SK-N-SH (cell line): ENCODE results near the gene GSK3B.

Experiments used
- CTCF ChIP-seq: fragments of 200-600 bp; sonication (generic); IDR thresholded peaks from 2 replicates; pipeline ENCODE4 v1.6.1; 2017; ENCODE audit warnings: antibody characterized with exemption, mild to moderate bottlenecking, moderate library complexity
- EZH2phosphoT487 ChIP-seq: fragments of 200-600 bp; sonication (generic); IDR thresholded peaks from 2 replicates; pipeline ENCODE4 v1.6.1; 2017; ENCODE audit warnings: low read depth, mixed run types, mild to moderate bottlenecking, antibody characterized with exemption, moderate library complexity, borderline replicate concordance
- FOSL2 ChIP-seq: IDR thresholded peaks from 2 replicates; pipeline ENCODE4 v1.4.0; 2012; ENCODE audit warnings: low read depth, mild to moderate bottlenecking, moderate library complexity, borderline replicate concordance
- MEF2A ChIP-seq: IDR thresholded peaks from 2 replicates; pipeline ENCODE4 v1.4.0; 2012; ENCODE audit warnings: low read depth, borderline replicate concordance
- NRF1 ChIP-seq: IDR thresholded peaks from 2 replicates; pipeline ENCODE4 v1.6.1; 2012; ENCODE audit warnings: low read depth, mild to moderate bottlenecking, low read length
- SMC3 ChIP-seq: IDR thresholded peaks from 2 replicates; pipeline ENCODE4 v1.6.1; 2012; ENCODE audit warnings: low read depth, low read length, improper control_type of control experiment
- TEAD4 ChIP-seq: IDR thresholded peaks from 2 replicates; pipeline ENCODE4 v1.4.0; 2012; ENCODE audit warnings: mild to moderate bottlenecking, borderline replicate concordance; ENCODE audit not compliant: insufficient read depth
- TF ChIP-seq, protein P1 (sequence below): IDR thresholded peaks from 2 replicates; pipeline ENCODE4 v1.4.0; 2012; ENCODE audit warnings: low read depth
- TF ChIP-seq, protein P2 (sequence below): fragments of 150-350 bp; IDR thresholded peaks from 2 replicates; pipeline ENCODE4 v1.6.1; 2017; ENCODE audit warnings: antibody characterized with exemption, low read length, low read depth, borderline replicate concordance
- TF ChIP-seq, protein P3 (sequence below): IDR thresholded peaks from 2 replicates; pipeline ENCODE4 v1.4.0; 2012; ENCODE audit warnings: low read depth, borderline replicate concordance

DNA sequence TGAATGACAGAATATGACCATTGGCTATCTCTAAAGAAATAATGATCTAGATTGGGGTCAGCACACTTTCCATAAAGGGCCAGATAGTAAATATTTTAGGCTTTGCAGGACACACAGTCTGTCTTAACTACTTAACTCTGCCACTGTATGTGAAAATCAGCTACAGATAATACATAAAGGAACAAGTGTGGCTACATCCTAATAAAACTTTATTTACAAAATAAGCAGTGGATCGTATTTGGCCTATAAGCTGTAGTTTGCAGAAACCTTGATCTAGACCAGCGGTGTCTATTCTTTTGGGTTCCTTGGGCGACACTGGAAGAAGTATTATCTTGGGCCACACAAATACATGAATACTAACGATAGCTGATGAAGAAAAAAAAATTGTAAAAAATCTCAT, 27.6 kb downstream of the GSK3B start:
- TF ChIP-seq TEAD4 (no peak), FOSL2 (no peak), EZH2phosphoT487 (no peak), CTCF (no peak), NRF1 (no peak), MEF2A (no peak), SMC3 (no peak)
- TF ChIP-seq, protein P1, sequence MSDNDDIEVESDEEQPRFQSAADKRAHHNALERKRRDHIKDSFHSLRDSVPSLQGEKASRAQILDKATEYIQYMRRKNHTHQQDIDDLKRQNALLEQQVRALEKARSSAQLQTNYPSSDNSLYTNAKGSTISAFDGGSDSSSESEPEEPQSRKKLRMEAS = no peak
- TF ChIP-seq, protein P2, sequence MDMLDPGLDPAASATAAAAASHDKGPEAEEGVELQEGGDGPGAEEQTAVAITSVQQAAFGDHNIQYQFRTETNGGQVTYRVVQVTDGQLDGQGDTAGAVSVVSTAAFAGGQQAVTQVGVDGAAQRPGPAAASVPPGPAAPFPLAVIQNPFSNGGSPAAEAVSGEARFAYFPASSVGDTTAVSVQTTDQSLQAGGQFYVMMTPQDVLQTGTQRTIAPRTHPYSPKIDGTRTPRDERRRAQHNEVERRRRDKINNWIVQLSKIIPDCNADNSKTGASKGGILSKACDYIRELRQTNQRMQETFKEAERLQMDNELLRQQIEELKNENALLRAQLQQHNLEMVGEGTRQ = no peak
- TF ChIP-seq, protein P3, sequence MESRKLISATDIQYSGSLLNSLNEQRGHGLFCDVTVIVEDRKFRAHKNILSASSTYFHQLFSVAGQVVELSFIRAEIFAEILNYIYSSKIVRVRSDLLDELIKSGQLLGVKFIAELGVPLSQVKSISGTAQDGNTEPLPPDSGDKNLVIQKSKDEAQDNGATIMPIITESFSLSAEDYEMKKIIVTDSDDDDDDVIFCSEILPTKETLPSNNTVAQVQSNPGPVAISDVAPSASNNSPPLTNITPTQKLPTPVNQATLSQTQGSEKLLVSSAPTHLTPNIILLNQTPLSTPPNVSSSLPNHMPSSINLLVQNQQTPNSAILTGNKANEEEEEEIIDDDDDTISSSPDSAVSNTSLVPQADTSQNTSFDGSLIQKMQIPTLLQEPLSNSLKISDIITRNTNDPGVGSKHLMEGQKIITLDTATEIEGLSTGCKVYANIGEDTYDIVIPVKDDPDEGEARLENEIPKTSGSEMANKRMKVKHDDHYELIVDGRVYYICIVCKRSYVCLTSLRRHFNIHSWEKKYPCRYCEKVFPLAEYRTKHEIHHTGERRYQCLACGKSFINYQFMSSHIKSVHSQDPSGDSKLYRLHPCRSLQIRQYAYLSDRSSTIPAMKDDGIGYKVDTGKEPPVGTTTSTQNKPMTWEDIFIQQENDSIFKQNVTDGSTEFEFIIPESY = no peak
